Neural progenitor cell (in vitro differentiated cells): ENCODE data around the gene UBL5. TPM values are rescaled to one million over a fixed set of nuclear protein-coding genes. Genes with fewer than 3 reads are reported as not detected.
A peak's percentile ranks its signal among the peaks of the same experiment; 100 is the strongest.

Experiments
- DNase-seq: peaks from one replicate; pipeline ENCODE4 v3.0.0-alpha.2; 2016; ENCODE audit warnings: low spot score
- H2AFZ ChIP-seq: fragments of 200-600 bp; sonication (generic); replicated peaks from 2 replicates; pipeline ENCODE4 v1.6.1; 2016; ENCODE audit warnings: antibody characterized with exemption
- H3F3A ChIP-seq: fragments of 200-600 bp; sonication (generic); 2 replicates; pipeline ENCODE4 v1.6.1; 2016; ENCODE audit warnings: antibody characterized with exemption, low read depth
- H3K27ac ChIP-seq: fragments of 200-600 bp; sonication (generic); 2 replicates; pipeline ENCODE4 v1.5.1; 2016; ENCODE audit warnings: mild to moderate bottlenecking
- H3K27me3 ChIP-seq: fragments of 200-600 bp; sonication (generic); 2 replicates; pipeline ENCODE4 v1.6.1; 2016; ENCODE audit warnings: mild to moderate bottlenecking, moderate library complexity
- H3K36me3 ChIP-seq: fragments of 200-600 bp; sonication (generic); 2 replicates; pipeline ENCODE4 v1.5.1; 2016
- H3K4me1 ChIP-seq: fragments of 200-600 bp; sonication (generic); 2 replicates; pipeline ENCODE4 v1.6.1; 2016; ENCODE audit warnings: mixed run types
- H3K4me2 ChIP-seq: fragments of 200-600 bp; sonication (generic); 2 replicates; pipeline ENCODE4 v1.6.1; 2016
- H3K4me3 ChIP-seq: fragments of 200-600 bp; sonication (generic); 2 replicates; pipeline ENCODE4 v1.5.1; 2016
- H3K79me2 ChIP-seq: fragments of 200-600 bp; sonication (generic); 2 replicates; pipeline ENCODE4 v1.6.1; 2016; ENCODE audit warnings: low read depth
- H3K9ac ChIP-seq: fragments of 200-600 bp; sonication (generic); 2 replicates; pipeline ENCODE4 v1.6.1; 2016
- H3K9me3 ChIP-seq: fragments of 200-600 bp; sonication (generic); 2 replicates; pipeline ENCODE4 v1.5.1; 2016; ENCODE audit warnings: low read depth
- H4K20me1 ChIP-seq: fragments of 200-600 bp; sonication (generic); 2 replicates; pipeline ENCODE4 v1.6.1; 2016; ENCODE audit warnings: low read depth
- H3K27ac Mint-ChIP-seq: 3 replicates; pipeline ENCODE4 v1.8.0; 2021; ENCODE audit warnings: mixed read lengths
- H3K27me3 Mint-ChIP-seq: 2 replicates; pipeline ENCODE4 v1.8.0; 2022; ENCODE audit warnings: low read depth, mild to moderate bottlenecking, inconsistent platforms, moderate library complexity, mixed read lengths; ENCODE audit not compliant: insufficient read depth
- H3K36me3 Mint-ChIP-seq: 3 replicates; pipeline ENCODE4 v1.8.0; 2021; ENCODE audit warnings: mixed read lengths
- H3K4me1 Mint-ChIP-seq: 3 replicates; pipeline ENCODE4 v1.8.0; 2021; ENCODE audit warnings: mixed read lengths
- H3K4me3 Mint-ChIP-seq: 3 replicates; pipeline ENCODE4 v1.8.0; 2021; ENCODE audit warnings: mild to moderate bottlenecking, moderate library complexity, mixed read lengths
- H3K9me3 Mint-ChIP-seq: 3 replicates; pipeline ENCODE4 v1.8.0; 2020; ENCODE audit warnings: mixed read lengths
- CTCF ChIP-seq: fragments of 200-600 bp; sonication (generic); IDR thresholded peaks from 2 replicates; pipeline ENCODE4 v1.5.1; 2017; ENCODE audit warnings: antibody characterized with exemption, mild to moderate bottlenecking
- EZH2 ChIP-seq: fragments of 200-600 bp; sonication (generic); IDR thresholded peaks from 2 replicates; pipeline ENCODE4 v1.6.1; 2017; ENCODE audit warnings: antibody characterized with exemption, mild to moderate bottlenecking, moderate library complexity
- EZH2phosphoT487 ChIP-seq: fragments of 200-600 bp; sonication (generic); IDR thresholded peaks from 2 replicates; pipeline ENCODE4 v1.6.1; 2017; ENCODE audit warnings: antibody characterized with exemption
- total RNA-seq: library from RNA; depleted of rRNA; stranded (reverse); fragments of >200 nt; gene quantifications from 2 replicates; pipeline ENCODE4 v1.2.3, GENCODE V29; 2015; ENCODE audit warnings: low replicate concordance

The UBL5 gene
- total RNA-seq, 1 donor from 2014 or later = 628 TPM

- H3K79me2 ChIP-seq = no peaks in the 10 kb centered on the region
- no peaks in the 10 kb centered on the region for H3K27me3 Mint-ChIP-seq
- H3K9me3 Mint-ChIP-seq = no peaks in the 10 kb centered on the region
- H3K4me1 Mint-ChIP-seq = peaks cover 15% of the 10 kb centered on the region
- H3K9ac ChIP-seq = no peak overlapping the region
- H3F3A ChIP-seq = peaks cover 31% of the 10 kb centered on the region
- H3K4me3 Mint-ChIP-seq = peak overlapping the region; percentile 87
- TF ChIP-seq CTCF (peak; percentile 14), EZH2phosphoT487 (no peak), EZH2 (peak; percentile 31)
- no peak overlapping the region for H3K27ac ChIP-seq
- H2AFZ ChIP-seq = peak overlapping the region; percentile 99
- peaks cover 12% of the 10 kb centered on the region for H3K4me1 ChIP-seq
- H3K36me3 Mint-ChIP-seq = no peaks in the 10 kb centered on the region
- no peak overlapping the region for H3K27ac Mint-ChIP-seq
- peak overlapping the region; percentile 76 for H3K4me2 ChIP-seq
- no peaks in the 10 kb centered on the region for H4K20me1 ChIP-seq
- H3K9me3 ChIP-seq = no peaks in the 10 kb centered on the region
- peaks cover 5% of the 10 kb centered on the region for H3K27me3 ChIP-seq
- H3K36me3 ChIP-seq = no peaks in the 10 kb centered on the region
- H3K4me3 ChIP-seq = peak overlapping the region; percentile 88
- DNase-seq = peak; percentile 99
These were observed 35.3 kb upstream of the UBL5 start for GRCh38 chr19:9792206-9793070.

GRCh38 chr19:9793071-9793591 is 34.6 kb upstream of the UBL5 start:
- Histone ChIP-seq H2AFZ (peak overlapping the region; percentile 99), H3K27ac (no peak overlapping the region)
- no peaks in the 10 kb centered on the region for H3K36me3 Mint-ChIP-seq

GRCh38 chr19:9796113-9796773 is 31.5 kb upstream of the UBL5 start:
- no peak overlapping the region for H3K4me2 ChIP-seq
- no peaks in the 10 kb centered on the region for H3K36me3 ChIP-seq
- Mint-ChIP-seq H3K9me3 (no peaks in the 10 kb centered on the region), H3K4me1 (peaks cover 9% of the 10 kb centered on the region), H3K4me3 (no peak overlapping the region), H3K27me3 (peaks cover 2% of the 10 kb centered on the region), H3K36me3 (no peaks in the 10 kb centered on the region), H3K27ac (peak overlapping the region; percentile 2)
- peaks cover 17% of the 10 kb centered on the region for H3F3A ChIP-seq
- H3K4me3 ChIP-seq = no peak overlapping the region
- H3K9ac ChIP-seq = no peak overlapping the region
- DNase-seq = peak; percentile 87
- H3K27me3 ChIP-seq = peaks cover 5% of the 10 kb centered on the region
- no peak overlapping the region for H3K27ac ChIP-seq
- TF ChIP-seq EZH2 = no peak
- TF ChIP-seq CTCF = peak; percentile 88
- peaks cover 6% of the 10 kb centered on the region for H3K4me1 ChIP-seq
- no peaks in the 10 kb centered on the region for H3K79me2 ChIP-seq
- no peaks in the 10 kb centered on the region for H3K9me3 ChIP-seq
- peak overlapping the region; percentile 88 for H2AFZ ChIP-seq
- H4K20me1 ChIP-seq = no peaks in the 10 kb centered on the region

More at GRCh38 chr19:9793071-9793591, 34.6 kb upstream of the UBL5 start:
- H3K27me3 Mint-ChIP-seq = peaks cover 2% of the 10 kb centered on the region
- Histone ChIP-seq H3K4me3 (peak overlapping the region; percentile 88), H3K27me3 (peaks cover 5% of the 10 kb centered on the region), H3K4me1 (peaks cover 12% of the 10 kb centered on the region), H3K4me2 (peak overlapping the region; percentile 76), H4K20me1 (no peaks in the 10 kb centered on the region), H3K79me2 (no peaks in the 10 kb centered on the region), H3K36me3 (no peaks in the 10 kb centered on the region), H3F3A (peaks cover 31% of the 10 kb centered on the region), H3K9me3 (no peaks in the 10 kb centered on the region), H3K9ac (no peak overlapping the region)
- H3K27ac Mint-ChIP-seq = peak overlapping the region; percentile 19
- TF ChIP-seq EZH2phosphoT487 = no peak
- no peak for TF ChIP-seq EZH2
- TF ChIP-seq CTCF = no peak
- H3K4me3 Mint-ChIP-seq = peak overlapping the region; percentile 87
- peaks cover 15% of the 10 kb centered on the region for H3K4me1 Mint-ChIP-seq
- H3K9me3 Mint-ChIP-seq = no peaks in the 10 kb centered on the region
- DNase-seq = no peak
